ENCODE results near the gene PDLIM7. TPM values are rescaled to one million over a fixed set of nuclear protein-coding genes. Genes with fewer than 3 reads are reported as not detected.

PDLIM7 gene
- total and polyA plus RNA-seq, 2 of the 8 experiments (the other 6 are each of a cell fraction or from before 2014, with no cell fraction given) = 67.3 to 94.2 TPM

- Histone ChIP-seq H3K27me3 (replicated peaks in 1 of 4; ENCODE audit: control insufficient read depth in 3 of 4, extremely low read depth in 1 of 4, insufficient read depth in 3 of 4, low read length in 3 of 4) (no peaks in the 10 kb centered on the region), H4K8ac (ENCODE audit: extremely low read depth, insufficient read depth, low read length) (no peak overlapping the region), H3K4me3 (ENCODE audit: extremely low read depth in 1 of 4, insufficient read depth in 2 of 4, low read depth in 3 of 4, low read length in 4 of 4) (peak overlapping the region; percentile 78 to 96 (median 88)), H3K56ac (replicated peaks; ENCODE audit: insufficient read length, low read depth, low read length) (no peak overlapping the region), H4K5ac (ENCODE audit: insufficient read length, low read depth, low read length) (no peak overlapping the region), H2BK12ac (ENCODE audit: low read depth, low read length) (no peak overlapping the region), H2AK5ac (ENCODE audit: low read depth, low read length) (no peak overlapping the region), H3K23me2 (ENCODE audit: low read depth, low read length) (peaks cover 3% of the 10 kb centered on the region), H3K9me3 (ENCODE audit: insufficient read depth in 2 of 2, low read depth in 1 of 2, low read length in 1 of 2) (no peaks in the 10 kb centered on the region; a peak in 1 of 4 replicates), H2BK20ac (ENCODE audit: low read length) (no peak overlapping the region), H3K18ac (ENCODE audit: extremely low read depth, low read length) (peak overlapping the region; percentile 20; the same call in 1 of the 2 replicates), H3K4me2 (ENCODE audit: insufficient read depth in 1 of 2, low read depth in 2 of 2, low read length in 2 of 2) (peak overlapping the region; percentile 76 to 78), H4K91ac (replicated peaks; ENCODE audit: insufficient read length, low read length) (no peak overlapping the region), H3K4ac (replicated peaks; ENCODE audit: insufficient read length, low read depth, low read length) (no peak overlapping the region), H3K79me2 (ENCODE audit: control insufficient read depth in 1 of 2, insufficient read depth in 2 of 2, low read length in 2 of 2) (peaks cover 14 to 47% of the 10 kb centered on the region in 2 experiments), H3K36me3 (ENCODE audit: control insufficient read depth in 2 of 4, insufficient read depth in 4 of 4, low read length in 3 of 4) (peaks cover 18 to 43% (median 26%) of the 10 kb centered on the region in 4 experiments), H3K14ac (ENCODE audit: insufficient read length) (no peak overlapping the region), H2BK15ac (ENCODE audit: low read length) (no peak overlapping the region), H3K9ac (replicated peaks in 1 of 4; ENCODE audit: extremely low read depth in 1 of 4, low read depth in 3 of 4, low read length in 3 of 4) (peak overlapping the region in 2 of 4 experiments; percentile 89 to 91; a peak in 5 of 7 replicates), H2BK120ac (replicated peaks; ENCODE audit: low read depth, low read length) (no peak overlapping the region), H4K20me1 (replicated peaks in 1 of 2; ENCODE audit: control insufficient read depth in 1 of 2, insufficient read depth in 2 of 2, low read length in 2 of 2) (peaks cover 32 to 34% of the 10 kb centered on the region in 2 experiments), H2AFZ (ENCODE audit: low read length) (no peak overlapping the region), H3K4me1 (replicated peaks in 1 of 4; ENCODE audit: control insufficient read depth in 3 of 4, insufficient read depth in 4 of 4, low read length in 3 of 4) (peaks cover 11 to 45% (median 39%) of the 10 kb centered on the region in 4 experiments), H3K79me1 (ENCODE audit: low read depth, low read length) (peaks cover 24% of the 10 kb centered on the region), H3K23ac (ENCODE audit: insufficient read length) (no peak overlapping the region), H3K27ac (ENCODE audit: low read depth, low read length) (no peak overlapping the region), H2BK5ac (ENCODE audit: low read depth, low read length) (peak overlapping the region; percentile 97)
- FAIRE-seq (no peak), DNase-seq (ENCODE audit: low read depth in 1 of 2, low spot score in 2 of 2) (no peak)
- CTCF ChIA-PET (ENCODE audit: partially characterized antibody) = interaction anchor here (0.5 to 7.9 kb wide), 8 partner anchors 9 to 81 kb away, joined by 3 to 64 read pairs (median 9); no protein-coding TSS in a partner anchor
- POLR2A ChIA-PET (ENCODE audit: partially characterized antibody) = interaction anchor here (0.8 to 67.5 kb wide), 10 partner anchors 3 to 161 kb away, joined by 3 to 3349 read pairs (median 5); partner anchors contain the start of genes DBN1, DDX41, DOK3 and MXD3
- 76% methylated on average over 14 of the region's 14 CpGs; no CpG with 5 or more reads in 1 of the 2 experiments for WGBS, 2 experiments (ENCODE audit: extremely low coverage in 1 of 2, insufficient coverage in 1 of 2, insufficient read length in 1 of 2, insufficient replicate concordance in 2 of 2, low coverage in 1 of 2, low lambda C conversion rate in 2 of 2, missing lambda C conversion rate in 1 of 2)
- TF ChIP-seq TBP (IDR thresholded peaks at IDR 0.05; ENCODE audit: low read depth, low read length) (no peak), TAF1 (IDR thresholded peaks at IDR 0.05; ENCODE audit: low read depth, low read length) (no peak), TEAD4 (IDR thresholded peaks at IDR 0.05; ENCODE audit: low read depth, low read length) (no peak), NRF1 (IDR thresholded peaks at IDR 0.05; ENCODE audit: low read depth, low read length) (no peak), HDAC6 (IDR thresholded peaks at IDR 0.05; ENCODE audit: low read depth, low read length) (no peak)
- TF ChIP-seq, protein P1, sequence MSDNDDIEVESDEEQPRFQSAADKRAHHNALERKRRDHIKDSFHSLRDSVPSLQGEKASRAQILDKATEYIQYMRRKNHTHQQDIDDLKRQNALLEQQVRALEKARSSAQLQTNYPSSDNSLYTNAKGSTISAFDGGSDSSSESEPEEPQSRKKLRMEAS (IDR thresholded peaks at IDR 0.05) = 0 out of 2 replicates have a peak, but pooled peaks have one; percentile 6
Measured at GRCh38 chr5:177471610-177472356, 25.6 kb downstream of the PDLIM7 start.

All from H1 (cell line).